Ectodermal cell (in vitro differentiated cells): ENCODE measurements around the gene KLF4.

Source experiments
- H3K27ac ChIP-seq: 2 replicates; pipeline ENCODE4 v1.7.0; 2013; ENCODE audit warnings: mild to moderate bottlenecking, low read depth, low read length; ENCODE audit not compliant: insufficient read depth, poor library complexity, severe bottlenecking
- H3K27me3 ChIP-seq: 2 replicates; pipeline ENCODE4 v1.7.0; 2013; ENCODE audit warnings: mild to moderate bottlenecking, low read length; ENCODE audit not compliant: insufficient read depth, control insufficient read depth, poor library complexity, severe bottlenecking
- H3K36me3 ChIP-seq: one replicate; pipeline ENCODE4 v1.7.0; 2013; ENCODE audit warnings: low read length; ENCODE audit not compliant: control insufficient read depth, insufficient read depth
- H3K4me1 ChIP-seq: one replicate; pipeline ENCODE4 v1.7.0; 2013; ENCODE audit warnings: low read length; ENCODE audit not compliant: control insufficient read depth, insufficient read depth
- H3K4me3 ChIP-seq: 2 replicates; pipeline ENCODE4 v1.7.0; 2013; ENCODE audit warnings: low read depth, low read length, control low read depth; ENCODE audit not compliant: insufficient read depth
- H3K9me3 ChIP-seq: 2 replicates; pipeline ENCODE4 v1.7.0; 2013; ENCODE audit warnings: mild to moderate bottlenecking, low read length, moderate library complexity; ENCODE audit not compliant: control insufficient read depth
- WGBS, 2 experiments: methylation state at CpG; one replicate each; pipeline ENCODE4 v1.1.7; 2013; ENCODE audit warnings: missing lambda C conversion rate in 2 of 2; 5-methylcytosine and 5-hydroxymethylcytosine counted together

KLF4 gene

DNA sequence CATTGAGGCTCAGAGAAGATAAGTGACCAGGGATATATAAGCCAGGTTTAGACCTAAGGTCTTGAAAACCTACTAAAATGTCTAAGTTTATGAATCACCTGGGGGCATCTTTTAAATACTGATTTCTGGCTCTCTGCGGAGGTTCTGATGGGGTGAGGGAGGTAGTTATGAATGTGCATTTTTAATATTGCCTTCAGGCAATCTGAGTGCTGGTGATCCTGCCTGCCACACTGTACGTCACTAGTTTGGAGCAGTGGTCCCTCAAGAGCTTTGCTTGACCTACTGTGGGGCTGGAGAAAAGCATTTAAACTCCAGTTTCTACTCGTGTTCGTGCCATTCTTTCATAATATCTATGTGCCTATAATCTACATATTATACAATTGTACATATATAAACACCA is 36.1 kb downstream of the KLF4 start:
- Histone ChIP-seq H3K4me1 (no peaks in the 10 kb centered on the region), H3K27me3 (no peaks in the 10 kb centered on the region), H3K36me3 (no peaks in the 10 kb centered on the region), H3K4me3 (no peak overlapping the region), H3K9me3 (no peaks in the 10 kb centered on the region), H3K27ac (no peak overlapping the region)
- 87 to 90% methylated on average over 2 to 4 of the region's 4 CpGs for WGBS, 2 experiments

DNA sequence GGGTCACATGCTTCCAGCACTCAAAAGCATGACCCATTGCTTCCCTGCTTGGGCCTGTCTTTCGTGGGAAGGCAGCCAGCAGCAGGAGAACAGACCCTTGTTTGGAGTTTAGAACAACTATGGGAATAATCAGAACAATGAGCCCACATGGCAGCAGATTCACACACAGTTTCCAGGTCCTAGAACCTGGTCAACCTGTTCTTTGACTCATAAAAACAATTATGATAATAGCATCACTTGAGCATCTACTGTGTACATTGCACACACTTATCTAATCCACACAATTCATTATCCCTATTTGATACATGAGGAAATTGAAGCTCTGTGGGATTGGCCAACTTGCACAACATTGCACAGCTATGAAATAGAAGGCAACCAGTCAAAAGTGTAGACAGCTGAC is 41.7 kb downstream of the KLF4 start:
- H3K36me3 ChIP-seq, result no peaks in the 10 kb centered on the region
- H3K4me1 ChIP-seq, result no peaks in the 10 kb centered on the region
- no peaks in the 10 kb centered on the region for H3K27me3 ChIP-seq
- no peak overlapping the region for H3K27ac ChIP-seq
- no peaks in the 10 kb centered on the region for H3K9me3 ChIP-seq
- H3K4me3 ChIP-seq, result no peak overlapping the region
- WGBS, 2 experiments, result 79 to 89% methylated on average over 1 of the region's 1 CpG

DNA sequence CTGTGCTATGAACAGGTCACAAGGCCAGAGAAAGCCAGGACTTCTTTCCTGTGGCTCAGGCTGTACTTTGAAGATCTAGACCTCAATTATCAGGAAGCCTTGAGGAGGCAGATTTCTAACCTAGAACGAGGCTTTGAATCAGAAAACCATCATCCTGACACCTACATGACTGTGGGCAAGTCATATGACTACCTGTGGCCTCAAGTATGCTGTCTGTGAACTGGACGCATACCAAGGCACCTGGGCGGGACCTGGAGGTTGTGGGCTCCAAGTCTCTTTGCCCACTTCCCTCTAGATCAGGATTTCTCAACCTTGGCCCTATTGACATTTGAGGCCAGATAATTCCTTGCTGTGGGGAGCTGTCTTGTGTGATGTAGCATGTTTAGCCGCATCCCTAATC is 42.5 kb downstream of the KLF4 start:
- no peak overlapping the region for H3K27ac ChIP-seq
- no peaks in the 10 kb centered on the region for H3K36me3 ChIP-seq
- H3K4me1 ChIP-seq, result no peaks in the 10 kb centered on the region
- H3K27me3 ChIP-seq, result no peaks in the 10 kb centered on the region
- H3K9me3 ChIP-seq, result no peaks in the 10 kb centered on the region
- WGBS, 2 experiments, result 90 to 95% methylated on average over 3 to 4 of the region's 4 CpGs
- H3K4me3 ChIP-seq, result no peak overlapping the region

DNA sequence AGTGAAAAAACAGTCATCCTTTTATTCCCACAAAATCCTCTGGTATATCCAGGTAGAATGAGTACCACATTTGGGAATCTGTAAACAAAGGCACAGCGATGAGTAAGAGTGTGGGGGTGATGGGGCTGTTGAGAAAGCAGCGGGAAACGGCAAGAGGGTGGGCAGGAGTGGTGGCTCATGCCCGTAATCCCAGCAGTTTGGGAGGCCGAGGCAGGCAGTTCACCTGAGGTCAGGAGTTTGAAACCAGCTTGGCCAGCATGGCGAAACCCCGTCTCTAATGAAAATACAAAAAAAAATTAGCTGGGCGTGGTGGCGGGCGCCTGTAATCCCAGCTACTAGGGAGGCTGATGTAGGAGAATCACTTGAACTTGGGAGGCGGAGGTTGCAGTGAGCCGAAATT is 43.1 kb downstream of the KLF4 start:
- no peaks in the 10 kb centered on the region for H3K36me3 ChIP-seq
- WGBS, 2 experiments, result 93 to 96% methylated on average over 12 of the region's 12 CpGs
- no peaks in the 10 kb centered on the region for H3K27me3 ChIP-seq
- H3K4me3 ChIP-seq, result no peak overlapping the region
- H3K27ac ChIP-seq, result no peak overlapping the region
- no peaks in the 10 kb centered on the region for H3K9me3 ChIP-seq
- no peaks in the 10 kb centered on the region for H3K4me1 ChIP-seq

DNA sequence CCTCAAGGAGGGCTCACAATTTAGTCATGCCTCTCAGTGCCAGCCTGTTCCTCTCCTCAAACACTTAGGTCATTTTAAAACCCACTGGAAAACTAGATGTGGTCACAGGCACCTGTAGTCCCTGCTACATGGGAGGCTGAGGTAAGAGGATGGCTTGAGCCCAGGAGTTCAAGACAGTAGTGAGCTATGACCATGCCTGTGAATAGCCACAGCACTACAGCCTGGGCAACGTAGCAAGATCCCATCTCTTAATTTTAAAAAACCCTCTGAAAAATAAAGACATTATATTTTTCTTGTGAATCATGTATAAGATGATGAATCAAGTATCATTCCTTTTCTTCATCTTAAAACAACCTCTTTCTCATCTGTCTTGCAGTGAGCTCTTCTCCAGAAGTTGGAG is 45.8 kb downstream of the KLF4 start:
- H3K9me3 ChIP-seq, result no peaks in the 10 kb centered on the region
- no peaks in the 10 kb centered on the region for H3K36me3 ChIP-seq
- H3K27ac ChIP-seq, result no peak overlapping the region
- whole genome bisulfite sequencing, 2 experiments, result 83 to 100% methylated on average over 1 of the region's 1 CpG
- no peak overlapping the region for H3K4me3 ChIP-seq
- no peaks in the 10 kb centered on the region for H3K27me3 ChIP-seq
- peaks cover 6% of the 10 kb centered on the region for H3K4me1 ChIP-seq

DNA sequence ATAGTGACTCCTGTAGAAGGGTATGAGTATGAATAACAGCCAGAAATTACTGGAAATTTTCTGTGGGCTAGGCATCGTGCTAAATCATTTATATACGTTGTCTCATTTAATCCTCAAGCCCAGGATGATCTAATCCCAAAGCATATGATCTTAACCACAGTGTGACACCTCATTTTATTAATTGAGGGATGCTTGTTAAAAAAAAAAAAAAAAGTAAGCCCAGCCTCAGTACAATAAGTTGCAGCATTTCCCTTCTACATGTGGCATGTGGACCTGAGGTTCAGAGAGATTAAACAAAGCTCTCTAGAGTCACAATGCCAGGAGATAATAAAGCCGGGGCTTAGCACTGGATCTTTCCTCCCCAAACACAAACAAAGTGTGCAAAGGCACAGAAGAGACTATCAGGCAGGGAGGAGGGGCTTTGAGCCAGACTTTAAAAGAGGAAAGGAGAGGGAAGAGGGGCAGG is 49.5 kb downstream of the KLF4 start:
- Histone ChIP-seq H3K27me3 (no peaks in the 10 kb centered on the region), H3K4me3 (no peak overlapping the region), H3K9me3 (no peaks in the 10 kb centered on the region), H3K4me1 (peaks cover 12% of the 10 kb centered on the region), H3K27ac (no peak overlapping the region), H3K36me3 (no peaks in the 10 kb centered on the region)
- WGBS, 2 experiments, result 73 to 75% methylated on average over 3 of the region's 3 CpGs

DNA sequence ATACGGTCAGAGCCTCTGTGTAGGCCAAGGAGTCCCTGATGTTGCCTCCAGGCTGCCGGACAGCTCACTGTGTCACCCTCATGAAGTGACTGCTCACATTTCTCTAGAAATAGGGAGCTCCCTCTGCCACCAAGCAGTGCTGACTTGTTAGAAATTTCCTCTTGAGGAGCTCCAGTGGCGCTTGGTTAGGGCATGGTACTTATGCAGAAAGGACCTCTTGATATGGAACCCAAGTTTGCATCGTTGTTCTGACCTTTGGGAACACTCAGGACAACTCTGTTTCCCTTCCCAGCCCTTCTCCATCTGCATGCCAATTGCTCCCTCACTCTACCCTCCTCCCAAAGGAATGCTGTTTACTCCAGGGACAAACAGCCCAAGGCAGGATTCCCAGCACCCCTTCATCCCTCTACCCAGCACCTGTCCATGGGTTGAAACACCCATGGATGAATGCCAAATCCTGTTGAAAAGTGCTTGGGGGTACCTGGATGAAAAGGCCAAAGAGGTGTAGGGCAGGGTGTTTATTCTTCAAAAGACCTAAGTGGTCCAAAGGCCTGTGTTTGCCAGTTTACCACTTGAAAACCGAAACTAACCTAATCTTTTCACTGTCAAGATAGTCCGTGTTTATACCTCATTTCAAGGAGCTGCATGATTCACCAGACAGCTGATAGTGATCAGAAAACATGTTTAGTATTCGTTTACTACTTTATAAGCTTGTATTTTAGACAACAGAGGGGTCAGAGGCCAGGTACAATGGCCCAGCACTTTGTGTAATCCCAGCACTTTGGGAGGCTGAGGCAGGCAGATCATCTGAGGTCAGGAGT is 51.1 kb downstream of the KLF4 start:
- WGBS, 2 experiments, result 32 to 44% methylated on average over 7 of the region's 7 CpGs
- no peaks in the 10 kb centered on the region for H3K36me3 ChIP-seq
- H3K27ac ChIP-seq, result no peak overlapping the region
- no peaks in the 10 kb centered on the region for H3K9me3 ChIP-seq
- peaks cover 12% of the 10 kb centered on the region for H3K4me1 ChIP-seq
- H3K27me3 ChIP-seq, result no peaks in the 10 kb centered on the region
- no peak overlapping the region for H3K4me3 ChIP-seq

DNA sequence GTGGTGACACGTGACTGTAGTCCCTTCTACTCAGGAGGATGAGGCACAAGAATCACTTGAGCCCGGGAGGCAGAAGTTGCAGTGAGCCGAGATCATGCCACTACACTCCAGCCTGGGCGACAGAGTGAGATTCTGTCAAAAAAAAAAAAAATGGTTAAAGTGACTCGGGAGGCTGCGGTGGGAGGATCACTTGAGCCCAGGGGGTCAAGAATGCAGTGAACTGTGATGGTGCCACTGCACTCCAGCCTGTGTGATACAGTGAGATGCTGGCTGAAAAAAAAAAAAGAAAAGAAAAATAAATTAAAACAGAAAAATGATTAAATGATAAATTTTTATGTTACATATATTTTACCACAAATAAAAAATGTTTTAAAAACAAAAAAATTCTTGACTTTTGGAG is 51.9 kb downstream of the KLF4 start:
- Histone ChIP-seq H3K27me3 (no peaks in the 10 kb centered on the region), H3K4me1 (peaks cover 12% of the 10 kb centered on the region), H3K36me3 (no peaks in the 10 kb centered on the region), H3K9me3 (no peaks in the 10 kb centered on the region), H3K4me3 (no peak overlapping the region), H3K27ac (no peak overlapping the region)
- 51 to 58% methylated on average over 6 of the region's 6 CpGs for whole genome bisulfite sequencing, 2 experiments

DNA sequence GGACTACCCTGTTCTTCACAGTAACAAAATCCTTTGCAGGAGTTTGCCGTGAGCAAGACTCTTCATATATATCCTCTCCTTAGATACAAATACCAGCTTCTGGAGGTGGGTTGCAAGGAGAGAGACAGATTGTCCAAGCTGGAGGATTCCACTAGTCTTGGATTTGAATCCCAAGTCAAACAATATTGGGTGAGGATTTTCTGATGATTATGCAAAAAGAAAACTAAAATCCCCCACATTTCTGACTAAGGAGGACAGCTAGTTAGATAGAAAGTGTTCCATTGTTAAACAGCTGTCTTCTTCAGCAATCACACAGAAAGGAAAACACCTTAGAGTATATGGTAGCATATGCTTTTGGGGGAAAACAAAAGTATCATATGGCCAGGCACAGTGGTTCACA is 54.2 kb downstream of the KLF4 start:
- Histone ChIP-seq H3K27me3 (no peaks in the 10 kb centered on the region), H3K27ac (no peak overlapping the region), H3K4me3 (no peak overlapping the region), H3K9me3 (no peaks in the 10 kb centered on the region), H3K36me3 (no peaks in the 10 kb centered on the region), H3K4me1 (peaks cover 10% of the 10 kb centered on the region)
- 86 to 100% methylated on average over 1 of the region's 1 CpG for WGBS, 2 experiments
